Measurements from ENCODE around the gene FGFR2.

DNA sequence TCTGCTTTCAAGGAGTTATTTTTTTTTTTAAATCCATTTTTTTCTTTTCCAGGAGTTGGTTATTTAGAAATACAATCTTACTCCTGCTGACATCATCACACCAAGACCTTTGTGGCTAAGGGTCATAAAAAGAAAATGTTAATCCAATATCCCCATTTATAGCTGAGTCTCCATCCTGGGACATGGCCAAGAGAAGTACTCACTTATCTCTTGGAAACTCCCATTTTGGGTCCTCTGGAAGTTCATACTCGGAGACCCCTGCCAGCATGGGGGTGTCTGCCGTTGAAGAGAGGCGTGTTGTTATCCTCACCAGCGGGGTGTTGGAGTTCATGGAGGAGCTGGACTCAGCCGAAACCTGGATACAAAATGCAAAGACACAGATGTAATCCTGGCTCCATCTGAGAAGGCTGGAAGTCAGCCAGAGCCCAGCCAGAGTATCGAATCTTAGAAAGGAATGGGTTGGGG, 94.6 kb downstream of the FGFR2 start:
- no peak for TF ChIP-seq CTCF (IDR thresholded peaks at IDR 0.05)
- TF ChIP-seq POLR2A (IDR thresholded peaks at IDR 0.05) = no peak
